Liver (tissue), 9 donors: ENCODE measurements around the gene GLS. TPM values are rescaled to one million over a fixed set of nuclear protein-coding genes. Genes with fewer than 3 reads are reported as not detected.

Experiments used
- DNase-seq: peaks from one replicate; pipeline ENCODE4 v3.0.0-alpha.2; 2017; ENCODE audit warnings: low spot score
- H3K27ac ChIP-seq, 2 donors: one replicate each; pipeline ENCODE4 v1.7.0; 2013; ENCODE audit warnings: inconsistent platforms in 2 of 2, low read length in 2 of 2, control low read depth in 1 of 2, low read depth in 1 of 2, mild to moderate bottlenecking in 1 of 2
- H3K27me3 ChIP-seq, 4 donors: one replicate each; pipeline versions ENCODE4 v1.6.1 to v1.7.0; 2013; ENCODE audit warnings: low read length in 3 of 4, inconsistent platforms in 1 of 4, mild to moderate bottlenecking in 1 of 4, moderate library complexity in 1 of 4; ENCODE audit not compliant: control insufficient read depth in 4 of 4, insufficient read depth in 4 of 4
- H3K36me3 ChIP-seq, 4 donors: one replicate each; pipeline versions ENCODE4 v1.6.1 to v1.7.0; 2013; ENCODE audit warnings: low read length in 3 of 4, mild to moderate bottlenecking in 3 of 4, low read depth in 1 of 4, moderate library complexity in 1 of 4; ENCODE audit not compliant: control insufficient read depth in 4 of 4, insufficient read depth in 3 of 4
- H3K4me1 ChIP-seq, 4 donors: one replicate each; pipeline versions ENCODE4 v1.6.1 to v1.7.0; 2013; ENCODE audit warnings: low read length in 3 of 4, mild to moderate bottlenecking in 3 of 4, moderate library complexity in 1 of 4; ENCODE audit not compliant: control insufficient read depth in 4 of 4, insufficient read depth in 4 of 4
- H3K4me3 ChIP-seq, 3 donors: one replicate each; pipeline versions ENCODE4 v1.6.1 to v1.7.0; 2013; ENCODE audit warnings: low read length in 3 of 3, control low read depth in 1 of 3, low read depth in 1 of 3, mild to moderate bottlenecking in 1 of 3
- H3K9ac ChIP-seq, 2 donors: one replicate each; pipeline ENCODE4 v1.7.0; 2013; ENCODE audit warnings: low read length in 2 of 2, mild to moderate bottlenecking in 2 of 2, moderate library complexity in 2 of 2, control low read depth in 1 of 2, low read depth in 1 of 2
- H3K9me3 ChIP-seq, 4 donors: one replicate each; pipeline versions ENCODE4 v1.6.1 to v1.7.0; 2013; ENCODE audit warnings: low read length in 3 of 4; ENCODE audit not compliant: control insufficient read depth in 4 of 4
- CTCF ChIP-seq: fragments of 150-350 bp; IDR thresholded peaks from 2 replicates; pipeline ENCODE4 v1.5.1; 2017; ENCODE audit warnings: improper control_type of control experiment, low read depth, low read length; ENCODE audit not compliant: missing input control
- EGR1 ChIP-seq, 2 donors: IDR thresholded peaks; 2 replicates each; pipeline ENCODE4 v1.6.1; 2016 to 2018; ENCODE audit warnings: antibody characterized with exemption in 2 of 2, low read depth in 2 of 2
- FOXA1 ChIP-seq: IDR thresholded peaks from 2 replicates; pipeline ENCODE4 v1.6.1; 2016; ENCODE audit warnings: antibody characterized with exemption
- FOXA2 ChIP-seq: IDR thresholded peaks from 2 replicates; pipeline ENCODE4 v1.6.1; 2016; ENCODE audit warnings: antibody characterized with exemption
- GABPA ChIP-seq, 2 donors: IDR thresholded peaks in 1 of 2; conservative IDR thresholded peaks in 1 of 2; 2 replicates each; pipeline ENCODE4 v1.6.1; 2016; ENCODE audit warnings: antibody characterized with exemption in 2 of 2, mild to moderate bottlenecking in 1 of 2, moderate library complexity in 1 of 2
- HNF4A ChIP-seq, 2 donors: conservative IDR thresholded peaks; 2 replicates each; pipeline ENCODE4 v1.6.1; 2016; ENCODE audit warnings: antibody characterized with exemption in 2 of 2, mild to moderate bottlenecking in 2 of 2
- HNF4G ChIP-seq: IDR thresholded peaks from 2 replicates; pipeline ENCODE4 v1.6.1; 2016; ENCODE audit warnings: antibody characterized with exemption
- JUND ChIP-seq, 2 donors: IDR thresholded peaks; 2 replicates each; pipeline ENCODE4 v1.6.1; 2016; ENCODE audit warnings: antibody characterized with exemption in 2 of 2
- NR2F2 ChIP-seq: IDR thresholded peaks from 2 replicates; pipeline ENCODE4 v1.6.1; 2016; ENCODE audit warnings: antibody characterized with exemption
- RAD21 ChIP-seq, 2 donors: IDR thresholded peaks; 2 replicates each; pipeline ENCODE4 v1.6.1; 2016; ENCODE audit warnings: antibody characterized with exemption in 2 of 2, mild to moderate bottlenecking in 2 of 2
- RXRA ChIP-seq, 2 donors: IDR thresholded peaks; 2 replicates each; pipeline ENCODE4 v1.6.1; 2017 to 2018; ENCODE audit warnings: antibody characterized with exemption in 2 of 2, mild to moderate bottlenecking in 1 of 2
- SP1 ChIP-seq: IDR thresholded peaks from 2 replicates; pipeline ENCODE4 v1.6.1; 2018; ENCODE audit warnings: antibody characterized with exemption, mild to moderate bottlenecking
- TAF1 ChIP-seq: conservative IDR thresholded peaks from 2 replicates; pipeline ENCODE4 v1.6.1; 2016; ENCODE audit warnings: antibody characterized with exemption, mild to moderate bottlenecking
- YY1 ChIP-seq: IDR thresholded peaks from 2 replicates; pipeline ENCODE4 v1.6.1; 2016; ENCODE audit warnings: antibody characterized with exemption, mild to moderate bottlenecking
- ZBTB33 ChIP-seq: IDR thresholded peaks from 2 replicates; pipeline ENCODE4 v1.6.1; 2016; ENCODE audit warnings: antibody characterized with exemption
- polyA plus RNA-seq, 2 donors: library from polyadenylated mRNA; stranded (reverse) in 1 of 2; unstranded in 1 of 2; fragments of 200-250 nt in 1 of 2; fragments of >200 nt in 1 of 2; fragmentation: Nextera tagmentation in 1 of 2; extraction: Ambion mirVana in 1 of 2; gene quantifications; one replicate each; pipeline versions ENCODE4 v1.2.1 to v1.2.3, GENCODE V29; 2013 to 2015
- total RNA-seq, 2 donors: library from RNA; depleted of rRNA; stranded (reverse); fragments of >200 nt; gene quantifications; one replicate each; pipeline ENCODE4 v1.2.3, GENCODE V29; 2014
- TF ChIP-seq, protein P1 (sequence below): IDR thresholded peaks from 2 replicates; pipeline ENCODE4 v1.6.1; 2016; ENCODE audit warnings: antibody characterized with exemption
- TF ChIP-seq, protein P2 (sequence below): IDR thresholded peaks from 2 replicates; pipeline ENCODE4 v1.6.1; 2016; ENCODE audit warnings: antibody characterized with exemption
- TF ChIP-seq, protein P3 (sequence below): IDR thresholded peaks from 2 replicates; pipeline ENCODE4 v1.6.1; 2016; ENCODE audit warnings: antibody characterized with exemption, mild to moderate bottlenecking
- donor health status: healthy.
- donor health status: healthy.
- donor health status: healthy.
- donor health status: healthy.
- donor health status: healthy.

Gene GLS
- total and polyA plus RNA-seq, 4 donors = 4.3 to 38.6 (median 16.5) TPM

DNA sequence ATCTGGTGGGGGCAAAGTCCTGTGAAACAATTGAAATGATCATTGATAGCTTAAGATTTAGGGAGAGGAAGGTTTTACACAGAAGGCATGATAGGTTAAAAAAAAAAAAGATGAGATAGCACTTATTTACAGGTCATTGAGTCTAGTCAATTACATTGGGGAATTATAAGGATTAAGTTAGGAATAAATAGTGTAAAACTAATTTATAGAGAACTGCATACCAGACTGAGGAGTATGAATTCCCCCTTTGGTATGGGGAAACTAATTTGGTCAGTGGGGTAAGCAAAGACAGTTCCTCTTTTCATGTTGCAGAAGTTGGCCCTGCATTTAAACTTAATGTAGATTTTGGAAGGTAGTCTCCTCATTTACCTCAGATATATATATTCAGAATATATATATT, 10.8 kb downstream of the GLS start:
- Histone ChIP-seq H3K9me3 (no peaks in the 10 kb centered on the region), H3K9ac (no peak overlapping the region), H3K4me1 (no peaks in the 10 kb centered on the region), H3K4me3 (no peak overlapping the region), H3K27ac (no peak overlapping the region), H3K36me3 (no peaks in the 10 kb centered on the region), H3K27me3 (no peaks in the 10 kb centered on the region)
- no peak for DNase-seq
- no peak for TF ChIP-seq FOXA2
- no peak for TF ChIP-seq CTCF
- TF ChIP-seq ZBTB33 = no peak
- TF ChIP-seq, protein P1, sequence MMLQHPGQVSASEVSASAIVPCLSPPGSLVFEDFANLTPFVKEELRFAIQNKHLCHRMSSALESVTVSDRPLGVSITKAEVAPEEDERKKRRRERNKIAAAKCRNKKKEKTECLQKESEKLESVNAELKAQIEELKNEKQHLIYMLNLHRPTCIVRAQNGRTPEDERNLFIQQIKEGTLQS = no peak
- no peak for TF ChIP-seq GABPA (IDR thresholded peaks at IDR 0.05 in 1 of 2, conservative IDR thresholded peaks at IDR 0.05 in 1 of 2)
- no peak for TF ChIP-seq RAD21 (IDR thresholded peaks at IDR 0.05)
- no peak for TF ChIP-seq JUND (IDR thresholded peaks at IDR 0.05)
- TF ChIP-seq TAF1 = no peak
- no peak for TF ChIP-seq FOXA1
- TF ChIP-seq, protein P2, sequence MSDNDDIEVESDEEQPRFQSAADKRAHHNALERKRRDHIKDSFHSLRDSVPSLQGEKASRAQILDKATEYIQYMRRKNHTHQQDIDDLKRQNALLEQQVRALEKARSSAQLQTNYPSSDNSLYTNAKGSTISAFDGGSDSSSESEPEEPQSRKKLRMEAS = no peak
- TF ChIP-seq NR2F2 = no peak
- TF ChIP-seq RXRA (IDR thresholded peaks at IDR 0.05) = no peak
- no peak for TF ChIP-seq HNF4A (conservative IDR thresholded peaks at IDR 0.05)
- no peak for TF ChIP-seq SP1
- no peak for TF ChIP-seq YY1
- no peak for TF ChIP-seq EGR1 (IDR thresholded peaks at IDR 0.05; ENCODE audit: low read depth in 2 of 2)
- TF ChIP-seq HNF4G = no peak
- TF ChIP-seq, protein P3, sequence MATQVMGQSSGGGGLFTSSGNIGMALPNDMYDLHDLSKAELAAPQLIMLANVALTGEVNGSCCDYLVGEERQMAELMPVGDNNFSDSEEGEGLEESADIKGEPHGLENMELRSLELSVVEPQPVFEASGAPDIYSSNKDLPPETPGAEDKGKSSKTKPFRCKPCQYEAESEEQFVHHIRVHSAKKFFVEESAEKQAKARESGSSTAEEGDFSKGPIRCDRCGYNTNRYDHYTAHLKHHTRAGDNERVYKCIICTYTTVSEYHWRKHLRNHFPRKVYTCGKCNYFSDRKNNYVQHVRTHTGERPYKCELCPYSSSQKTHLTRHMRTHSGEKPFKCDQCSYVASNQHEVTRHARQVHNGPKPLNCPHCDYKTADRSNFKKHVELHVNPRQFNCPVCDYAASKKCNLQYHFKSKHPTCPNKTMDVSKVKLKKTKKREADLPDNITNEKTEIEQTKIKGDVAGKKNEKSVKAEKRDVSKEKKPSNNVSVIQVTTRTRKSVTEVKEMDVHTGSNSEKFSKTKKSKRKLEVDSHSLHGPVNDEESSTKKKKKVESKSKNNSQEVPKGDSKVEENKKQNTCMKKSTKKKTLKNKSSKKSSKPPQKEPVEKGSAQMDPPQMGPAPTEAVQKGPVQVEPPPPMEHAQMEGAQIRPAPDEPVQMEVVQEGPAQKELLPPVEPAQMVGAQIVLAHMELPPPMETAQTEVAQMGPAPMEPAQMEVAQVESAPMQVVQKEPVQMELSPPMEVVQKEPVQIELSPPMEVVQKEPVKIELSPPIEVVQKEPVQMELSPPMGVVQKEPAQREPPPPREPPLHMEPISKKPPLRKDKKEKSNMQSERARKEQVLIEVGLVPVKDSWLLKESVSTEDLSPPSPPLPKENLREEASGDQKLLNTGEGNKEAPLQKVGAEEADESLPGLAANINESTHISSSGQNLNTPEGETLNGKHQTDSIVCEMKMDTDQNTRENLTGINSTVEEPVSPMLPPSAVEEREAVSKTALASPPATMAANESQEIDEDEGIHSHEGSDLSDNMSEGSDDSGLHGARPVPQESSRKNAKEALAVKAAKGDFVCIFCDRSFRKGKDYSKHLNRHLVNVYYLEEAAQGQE = no peak
